Activated naive CD8-positive, alpha-beta T cell treated with anti-CD3 and anti-CD28 coated beads, Interleukin-2, amount 50 U/mL, for 16 hours (primary cell): ENCODE data around the gene COBLL1.

Experiments
- DNase-seq: peaks from one replicate; pipeline ENCODE4 v3.0.0-alpha.2; 2020; ENCODE audit warnings: low read depth, low spot score

COBLL1 gene

DNA sequence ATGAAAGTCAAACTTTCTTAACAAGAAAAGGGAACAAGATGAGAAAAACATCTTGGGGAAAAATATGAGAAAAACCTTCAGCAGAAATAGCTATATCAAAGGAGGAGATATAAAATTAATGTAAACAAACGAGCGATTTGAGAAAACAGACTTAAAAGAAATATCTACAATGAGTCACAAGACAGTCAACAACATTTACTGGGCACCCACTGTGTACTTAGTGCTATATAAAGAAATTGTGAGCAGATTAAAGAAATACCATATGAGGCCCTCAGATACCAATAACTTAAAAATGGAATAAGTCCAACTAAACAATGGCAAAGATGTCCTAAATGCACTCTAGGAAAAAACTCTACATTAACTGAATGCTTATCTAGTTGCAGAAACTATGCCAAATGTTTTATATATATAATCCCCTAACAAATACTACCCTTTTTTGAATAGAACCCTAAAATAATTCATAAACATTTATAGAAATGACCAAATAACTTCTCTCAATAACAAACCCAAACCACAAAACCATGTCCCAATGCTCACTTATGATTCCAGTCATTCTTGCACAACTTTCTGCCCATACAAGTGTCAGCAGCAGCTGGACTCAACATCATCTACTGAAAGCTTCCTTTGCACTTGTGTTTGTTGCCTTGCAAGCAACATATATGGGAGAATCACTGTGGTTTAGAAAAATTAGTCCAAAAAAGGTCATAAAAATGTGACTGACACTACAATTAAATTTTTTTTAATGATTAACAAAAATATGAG is 83.5 kb downstream of the COBLL1 start:
- DNase-seq, result no peak

- no peak for DNase-seq
Observed at GRCh38 chr2:164756773-164757172, 84.8 kb downstream of the COBLL1 start.

GRCh38 chr2:164755952-164756351 is 85.7 kb downstream of the COBLL1 start:
- DNase-seq, result no peak

DNA sequence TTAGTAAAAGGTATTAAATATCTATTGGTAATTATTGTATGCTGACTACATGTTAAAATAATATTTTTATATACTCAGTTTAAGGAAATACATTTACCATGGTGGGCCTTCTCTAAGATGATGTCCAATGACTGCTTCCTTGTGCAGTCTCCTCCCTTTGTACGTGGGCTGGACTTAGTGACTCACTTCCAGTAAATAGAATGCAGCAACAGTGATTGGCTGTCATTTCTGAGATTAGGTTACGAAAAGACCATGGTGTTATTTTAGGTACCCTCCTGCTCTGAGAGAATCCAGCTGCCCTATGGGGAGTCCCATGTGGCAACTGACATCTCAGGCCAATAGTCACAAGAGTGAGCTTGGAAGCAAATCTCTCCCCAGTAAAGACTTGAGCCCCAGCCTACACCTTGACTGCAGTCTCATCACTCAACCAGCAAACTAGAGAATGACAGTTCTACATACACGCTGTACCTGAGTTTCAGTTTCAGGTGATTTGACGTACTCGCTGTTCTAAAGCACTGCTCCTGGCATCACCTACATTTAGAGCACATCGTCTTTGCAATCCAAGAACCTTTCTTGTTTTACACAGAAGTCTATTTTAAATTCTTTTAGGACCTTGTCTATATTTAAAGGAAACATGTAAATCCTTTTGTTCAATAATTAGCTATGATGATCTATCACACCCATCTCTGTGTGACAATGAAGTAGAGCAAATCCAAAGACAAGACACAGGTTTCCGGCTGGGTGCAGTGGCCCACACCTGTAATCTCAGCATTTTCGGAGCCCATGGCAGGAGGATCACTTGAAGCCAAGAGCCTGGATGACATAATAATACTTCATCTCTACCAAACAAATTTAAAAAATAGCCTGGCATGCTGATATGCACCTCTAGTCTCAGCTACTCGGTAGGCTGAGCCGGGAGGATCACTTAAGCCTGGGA is 87.2 kb downstream of the COBLL1 start:
- DNase-seq, result no peak

GRCh38 chr2:164752956-164753355 is 88.7 kb downstream of the COBLL1 start:
- no peak for DNase-seq

GRCh38 chr2:164747783-164748433 is 93.7 kb downstream of the COBLL1 start:
- no peak for DNase-seq

GRCh38 chr2:164747140-164747539 is 94.5 kb downstream of the COBLL1 start:
- no peak for DNase-seq

DNA sequence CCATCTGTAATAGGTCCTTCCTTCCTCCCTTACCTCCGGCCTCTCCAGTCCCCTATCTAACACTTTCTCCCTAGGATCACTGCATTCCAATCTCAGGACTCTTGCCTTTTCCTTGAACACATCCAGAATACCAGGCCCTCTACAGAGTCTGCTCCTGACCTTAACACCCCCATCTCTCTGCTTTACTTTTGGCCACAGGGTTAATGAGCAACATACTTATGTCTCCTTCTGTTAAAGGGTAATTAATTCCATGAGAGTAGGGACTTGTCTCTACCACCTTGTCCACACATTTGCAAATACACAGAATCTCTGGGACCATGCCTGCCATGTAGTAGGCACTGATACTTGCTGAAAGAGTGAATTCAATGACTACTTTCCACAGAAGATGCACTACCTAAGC is 94.9 kb downstream of the COBLL1 start:
- no peak for DNase-seq

DNA sequence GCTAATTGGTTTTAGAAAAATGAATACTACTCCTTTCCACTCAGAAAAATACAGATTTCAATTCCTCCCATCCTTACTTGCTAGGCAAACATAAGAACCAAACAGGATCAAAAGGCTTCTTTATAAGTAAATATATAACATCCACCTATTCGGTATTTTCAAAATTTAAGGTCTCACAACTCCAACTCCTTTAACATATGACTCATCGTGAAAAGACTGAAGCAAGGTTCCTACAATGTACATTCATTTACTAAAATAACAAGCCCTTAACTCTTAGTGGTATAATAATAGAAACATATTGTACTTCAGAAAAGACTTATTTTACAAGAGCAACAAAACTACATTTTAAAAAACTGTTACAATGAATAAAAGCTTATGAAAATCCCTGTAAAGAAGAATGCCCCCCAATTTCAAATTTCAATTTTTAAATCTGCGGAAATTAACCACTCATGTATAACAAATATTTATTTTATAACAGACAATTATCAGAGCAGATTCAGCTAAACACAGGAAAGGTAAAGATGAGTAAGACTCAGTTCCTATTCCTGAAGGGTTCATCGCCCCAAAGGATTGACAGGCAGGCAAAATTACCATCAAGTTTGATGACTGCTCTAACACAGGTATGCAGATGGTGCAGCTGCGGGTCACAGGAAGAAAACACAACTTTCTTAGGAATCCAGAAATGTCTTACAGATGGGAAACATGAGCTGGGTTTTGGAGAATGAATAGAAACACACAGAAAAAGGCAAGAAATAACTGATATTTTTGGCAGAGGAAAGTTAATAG is 96.4 kb downstream of the COBLL1 start:
- DNase-seq, result no peak

GRCh38 chr2:164742738-164743317 is 98.8 kb downstream of the COBLL1 start:
- no peak for DNase-seq

GRCh38 chr2:164739966-164740365 is 101.7 kb downstream of the COBLL1 start:
- DNase-seq, result no peak

GRCh38 chr2:164737612-164738081 is 104.0 kb downstream of the COBLL1 start:
- no peak for DNase-seq

GRCh38 chr2:164735309-164735919 is 106.2 kb downstream of the COBLL1 start:
- DNase-seq, result no peak

- no peak for DNase-seq
Observed at GRCh38 chr2:164734196-164734595, 107.4 kb downstream of the COBLL1 start.

DNA sequence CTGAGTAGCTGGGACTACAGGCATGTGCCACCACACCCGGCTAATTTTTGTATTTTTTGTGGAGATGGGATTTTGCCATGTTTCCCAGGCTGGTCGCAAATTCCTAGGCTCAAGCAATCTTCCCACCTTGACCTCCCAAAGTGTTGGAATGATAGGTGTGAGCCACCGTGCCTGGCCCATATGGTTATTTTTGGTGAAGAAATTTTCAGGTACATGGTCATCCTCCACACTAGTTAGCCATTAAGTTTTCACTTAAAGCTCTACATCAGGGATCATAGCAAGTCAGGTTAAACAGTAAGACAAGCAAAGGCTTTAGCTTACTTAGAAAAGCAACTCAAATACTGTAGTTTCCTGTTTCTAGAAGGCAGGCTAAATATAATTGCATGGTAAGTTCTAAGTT is 116.1 kb downstream of the COBLL1 start:
- DNase-seq, result no peak

DNA sequence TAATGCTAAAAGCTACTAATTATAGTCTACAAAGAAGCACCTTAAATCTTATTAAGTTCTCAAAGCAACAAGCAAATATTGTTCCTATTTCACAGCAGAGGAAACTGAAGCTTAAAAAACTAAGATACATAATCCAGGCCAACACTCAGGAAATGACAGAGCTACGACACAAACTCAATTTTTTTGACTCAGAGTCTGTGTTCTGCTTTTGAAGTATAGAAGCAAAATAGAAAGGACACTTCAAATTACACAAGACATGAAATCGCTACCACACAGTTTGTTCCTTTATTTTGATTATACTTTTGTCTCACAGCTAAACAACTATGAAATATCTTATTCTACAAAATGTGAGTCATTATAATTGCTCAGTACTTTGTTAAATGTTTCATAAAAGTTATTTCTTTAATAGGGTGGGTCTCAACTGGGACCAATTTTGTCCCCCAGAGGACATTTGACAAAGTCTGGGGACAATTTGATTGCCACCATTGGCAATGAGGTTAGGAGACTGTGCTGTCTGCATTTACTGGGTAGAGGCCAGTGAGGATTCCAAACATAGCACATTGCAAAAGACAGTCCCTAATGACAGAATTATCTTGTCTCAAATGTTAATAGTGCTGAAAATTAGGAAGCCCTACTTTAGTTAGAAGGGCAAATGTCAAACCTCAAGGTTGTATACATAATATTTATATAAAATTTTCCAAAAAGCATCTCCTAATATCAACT is 118.8 kb downstream of the COBLL1 start:
- no peak for DNase-seq

DNA sequence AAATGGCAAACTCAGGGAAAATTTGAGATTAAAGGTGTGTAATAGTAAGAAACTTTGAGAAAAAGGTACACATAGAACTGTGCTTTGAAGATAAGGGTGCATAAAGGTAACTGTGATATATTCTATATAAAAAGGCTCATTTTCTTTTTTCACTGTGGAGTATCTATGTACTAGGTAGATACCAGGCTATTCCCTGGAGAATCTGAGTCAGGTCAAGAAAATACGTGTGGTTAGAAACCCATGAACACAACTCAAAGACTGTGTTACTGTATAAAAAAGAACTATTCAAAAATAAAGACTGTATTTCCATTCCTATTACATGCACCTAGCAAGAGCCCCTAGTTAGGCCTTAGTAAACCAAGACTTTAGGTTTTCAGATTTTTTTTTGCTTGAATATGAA is 120.2 kb downstream of the COBLL1 start:
- no peak for DNase-seq

DNA sequence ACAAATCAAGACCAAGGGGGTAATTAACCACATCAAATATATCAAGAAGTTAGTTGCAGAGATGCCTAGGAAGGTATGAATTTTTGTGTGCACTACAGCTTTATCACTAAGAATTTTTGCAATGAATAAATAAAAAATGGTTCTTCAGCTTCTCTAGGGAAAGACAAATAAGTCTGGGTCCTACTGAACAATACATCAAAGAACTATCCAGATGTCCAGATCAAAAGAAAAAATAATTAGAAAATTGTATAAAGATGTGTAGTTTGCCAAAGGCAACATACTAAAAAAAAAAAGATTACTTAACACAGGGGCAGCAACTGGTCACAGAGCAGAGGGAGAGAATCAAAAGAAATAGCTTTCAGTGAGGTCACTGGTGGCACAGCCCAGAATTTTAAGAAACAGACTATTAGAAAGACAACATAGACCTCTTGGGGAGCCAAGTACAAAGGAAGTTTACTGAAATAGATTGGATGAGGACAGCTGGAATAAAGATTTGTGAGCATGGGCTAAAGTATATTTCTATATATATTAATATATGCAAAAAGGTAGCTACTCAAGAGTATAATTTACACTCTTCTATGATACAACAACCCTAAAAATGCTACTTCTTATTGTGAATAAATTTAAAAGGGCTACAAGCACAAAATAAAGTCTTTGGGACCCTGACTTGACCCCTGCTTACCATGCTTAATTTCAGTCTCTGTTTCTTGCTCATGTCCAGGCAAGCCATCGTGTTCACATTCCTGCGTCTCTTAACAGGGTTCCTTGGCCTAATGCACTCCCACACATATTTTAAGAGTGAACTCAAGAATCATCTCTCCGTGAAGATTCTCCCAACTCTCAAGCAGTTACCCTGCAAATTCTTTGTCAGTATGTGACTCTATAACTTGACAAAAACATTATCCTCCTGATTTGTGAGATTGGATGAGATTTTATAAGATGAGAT is 121.4 kb downstream of the COBLL1 start:
- no peak for DNase-seq
